Measurements from ENCODE around the gene NRXN3.

NRXN3 gene

DNA sequence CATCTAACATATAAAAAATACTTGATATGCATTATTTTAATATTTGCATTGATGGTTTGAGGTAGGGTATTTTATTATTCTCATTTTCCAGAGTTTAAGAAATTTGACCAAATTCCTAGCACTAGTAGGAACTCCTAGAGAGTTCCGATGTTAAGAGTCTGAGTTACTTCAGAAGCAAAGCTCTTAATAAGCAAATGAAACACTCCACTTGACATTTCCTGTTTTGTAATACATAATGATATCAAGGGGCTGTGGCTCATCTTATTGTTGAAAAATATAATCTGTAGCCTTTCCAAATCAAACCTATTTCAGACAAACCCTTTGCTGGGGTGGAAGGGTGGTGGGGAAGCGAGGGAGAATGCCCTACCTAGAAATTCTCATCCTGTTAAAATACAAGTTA is 1685.6 kb downstream of the NRXN3 start:
- peaks cover 12% of the 10 kb centered on the region for H3K4me1 ChIP-seq (ENCODE audit: control insufficient read depth, insufficient read depth, low read length)
- H3K9ac ChIP-seq (ENCODE audit: low read depth, low read length) = no peak overlapping the region
- no peak overlapping the region for H3K4me3 ChIP-seq (ENCODE audit: low read depth, low read length)
- no peaks in the 10 kb centered on the region for H3K9me3 ChIP-seq (ENCODE audit: control insufficient read depth, insufficient read depth, low read length)
- H3K27me3 ChIP-seq (ENCODE audit: control insufficient read depth, insufficient read depth, low read length) = no peaks in the 10 kb centered on the region
- no peak overlapping the region for H3K27ac ChIP-seq (ENCODE audit: low read depth, low read length)
- H3K36me3 ChIP-seq (ENCODE audit: control insufficient read depth, insufficient read depth, low read length) = no peaks in the 10 kb centered on the region

GRCh38 chr14:79856381-79856780 is 1686.2 kb downstream of the NRXN3 start:
- peaks cover 12% of the 10 kb centered on the region for H3K4me1 ChIP-seq (ENCODE audit: control insufficient read depth, insufficient read depth, low read length)
- no peak overlapping the region for H3K4me3 ChIP-seq (ENCODE audit: low read depth, low read length)
- H3K36me3 ChIP-seq (ENCODE audit: control insufficient read depth, insufficient read depth, low read length) = no peaks in the 10 kb centered on the region
- no peaks in the 10 kb centered on the region for H3K27me3 ChIP-seq (ENCODE audit: control insufficient read depth, insufficient read depth, low read length)
- no peak overlapping the region for H3K9ac ChIP-seq (ENCODE audit: low read depth, low read length)
- H3K9me3 ChIP-seq (ENCODE audit: control insufficient read depth, insufficient read depth, low read length) = no peaks in the 10 kb centered on the region
- H3K27ac ChIP-seq (ENCODE audit: low read depth, low read length) = no peak overlapping the region

- Histone ChIP-seq H3K9me3 (ENCODE audit: control insufficient read depth, insufficient read depth, low read length) (no peaks in the 10 kb centered on the region), H3K27ac (ENCODE audit: low read depth, low read length) (no peak overlapping the region)
Measured at GRCh38 chr14:79861111-79861510, 1690.9 kb downstream of the NRXN3 start.

GRCh38 chr14:79862045-79862444 is 1691.9 kb downstream of the NRXN3 start:
- H3K27ac ChIP-seq (ENCODE audit: low read depth, low read length) = no peak overlapping the region
- H3K36me3 ChIP-seq (ENCODE audit: control insufficient read depth, insufficient read depth, low read length) = no peaks in the 10 kb centered on the region
- H3K9me3 ChIP-seq (ENCODE audit: control insufficient read depth, insufficient read depth, low read length) = no peaks in the 10 kb centered on the region
- no peak overlapping the region for H3K9ac ChIP-seq (ENCODE audit: low read depth, low read length)
- H3K4me3 ChIP-seq (ENCODE audit: low read depth, low read length) = no peak overlapping the region
- no peaks in the 10 kb centered on the region for H3K4me1 ChIP-seq (ENCODE audit: control insufficient read depth, insufficient read depth, low read length)
- H3K27me3 ChIP-seq (ENCODE audit: control insufficient read depth, insufficient read depth, low read length) = no peaks in the 10 kb centered on the region

More at GRCh38 chr14:79861111-79861510, 1690.9 kb downstream of the NRXN3 start:
- no peak overlapping the region for H3K9ac ChIP-seq (ENCODE audit: low read depth, low read length)
- no peaks in the 10 kb centered on the region for H3K27me3 ChIP-seq (ENCODE audit: control insufficient read depth, insufficient read depth, low read length)
- no peaks in the 10 kb centered on the region for H3K36me3 ChIP-seq (ENCODE audit: control insufficient read depth, insufficient read depth, low read length)
- H3K4me3 ChIP-seq (ENCODE audit: low read depth, low read length) = no peak overlapping the region
- H3K4me1 ChIP-seq (ENCODE audit: control insufficient read depth, insufficient read depth, low read length) = no peaks in the 10 kb centered on the region

DNA sequence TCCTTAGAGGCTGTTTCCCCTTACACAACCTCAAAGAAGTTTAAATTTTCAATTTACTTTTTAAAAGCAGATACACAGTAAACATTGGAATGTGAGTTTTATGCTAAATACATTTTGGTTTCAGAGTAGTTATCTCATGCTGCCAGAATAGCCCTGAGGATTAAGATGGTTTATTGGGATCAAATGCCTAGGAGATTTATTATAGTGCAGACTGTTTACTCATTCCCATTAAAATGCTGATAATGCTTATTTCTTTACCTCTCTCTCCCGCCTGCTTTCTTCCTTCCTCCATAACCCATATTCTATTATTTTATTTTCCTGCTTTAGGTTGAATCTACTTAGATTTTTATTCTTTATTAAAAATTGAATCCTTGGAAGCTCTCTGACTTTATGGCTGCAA is 1701.0 kb downstream of the NRXN3 start:
- Histone ChIP-seq H3K27me3 (ENCODE audit: control insufficient read depth, insufficient read depth, low read length) (no peaks in the 10 kb centered on the region), H3K36me3 (ENCODE audit: control insufficient read depth, insufficient read depth, low read length) (no peaks in the 10 kb centered on the region), H3K4me1 (ENCODE audit: control insufficient read depth, insufficient read depth, low read length) (no peaks in the 10 kb centered on the region), H3K27ac (ENCODE audit: low read depth, low read length) (no peak overlapping the region), H3K9ac (ENCODE audit: low read depth, low read length) (no peak overlapping the region), H3K4me3 (ENCODE audit: low read depth, low read length) (no peak overlapping the region), H3K9me3 (ENCODE audit: control insufficient read depth, insufficient read depth, low read length) (no peaks in the 10 kb centered on the region)

DNA sequence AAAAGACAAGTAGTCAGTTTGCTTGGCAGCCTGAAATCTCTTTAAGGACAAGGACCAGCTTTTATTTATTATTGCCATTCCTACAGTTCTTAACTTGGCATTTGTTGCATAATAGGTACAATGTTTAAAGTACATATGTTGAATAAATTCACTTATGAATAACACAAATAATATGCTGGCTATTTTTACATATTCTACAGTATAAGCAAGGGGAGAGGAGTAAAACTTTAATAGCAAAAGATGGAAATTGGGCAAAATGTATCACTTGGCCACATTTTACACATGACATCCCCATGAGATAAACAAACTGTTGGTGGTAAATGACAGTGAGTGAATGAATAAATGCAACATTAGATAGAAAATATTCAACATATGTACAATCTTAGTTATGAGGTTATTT is 1708.1 kb downstream of the NRXN3 start:
- Histone ChIP-seq H3K4me1 (ENCODE audit: control insufficient read depth, insufficient read depth, low read length) (no peaks in the 10 kb centered on the region), H3K27ac (ENCODE audit: low read depth, low read length) (no peak overlapping the region), H3K27me3 (ENCODE audit: control insufficient read depth, insufficient read depth, low read length) (no peaks in the 10 kb centered on the region), H3K9me3 (ENCODE audit: control insufficient read depth, insufficient read depth, low read length) (no peaks in the 10 kb centered on the region), H3K36me3 (ENCODE audit: control insufficient read depth, insufficient read depth, low read length) (no peaks in the 10 kb centered on the region), H3K9ac (ENCODE audit: low read depth, low read length) (no peak overlapping the region), H3K4me3 (ENCODE audit: low read depth, low read length) (no peak overlapping the region)

DNA sequence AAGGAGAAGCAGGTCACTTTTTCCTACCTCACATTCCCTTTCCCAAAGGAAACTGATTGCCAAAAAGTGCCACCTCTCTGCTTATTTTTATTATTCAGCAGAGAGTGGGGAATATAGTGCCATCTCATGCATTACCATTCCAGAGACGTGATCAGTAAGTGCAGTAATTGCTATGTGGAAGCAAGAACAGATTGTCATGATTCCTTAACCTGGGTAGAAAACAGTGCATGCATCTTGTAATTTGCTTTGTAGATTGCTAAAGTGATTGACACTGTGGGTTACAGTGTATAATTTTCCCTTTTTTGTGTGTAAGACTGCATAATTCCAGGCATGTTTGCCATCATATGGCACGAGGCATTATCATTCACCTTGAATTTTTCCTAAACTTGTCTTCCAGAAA is 1708.6 kb downstream of the NRXN3 start:
- H3K27ac ChIP-seq (ENCODE audit: low read depth, low read length) = no peak overlapping the region
- H3K9ac ChIP-seq (ENCODE audit: low read depth, low read length) = no peak overlapping the region
- no peaks in the 10 kb centered on the region for H3K9me3 ChIP-seq (ENCODE audit: control insufficient read depth, insufficient read depth, low read length)
- H3K4me1 ChIP-seq (ENCODE audit: control insufficient read depth, insufficient read depth, low read length) = no peaks in the 10 kb centered on the region
- H3K4me3 ChIP-seq (ENCODE audit: low read depth, low read length) = no peak overlapping the region
- no peaks in the 10 kb centered on the region for H3K36me3 ChIP-seq (ENCODE audit: control insufficient read depth, insufficient read depth, low read length)
- no peaks in the 10 kb centered on the region for H3K27me3 ChIP-seq (ENCODE audit: control insufficient read depth, insufficient read depth, low read length)

DNA sequence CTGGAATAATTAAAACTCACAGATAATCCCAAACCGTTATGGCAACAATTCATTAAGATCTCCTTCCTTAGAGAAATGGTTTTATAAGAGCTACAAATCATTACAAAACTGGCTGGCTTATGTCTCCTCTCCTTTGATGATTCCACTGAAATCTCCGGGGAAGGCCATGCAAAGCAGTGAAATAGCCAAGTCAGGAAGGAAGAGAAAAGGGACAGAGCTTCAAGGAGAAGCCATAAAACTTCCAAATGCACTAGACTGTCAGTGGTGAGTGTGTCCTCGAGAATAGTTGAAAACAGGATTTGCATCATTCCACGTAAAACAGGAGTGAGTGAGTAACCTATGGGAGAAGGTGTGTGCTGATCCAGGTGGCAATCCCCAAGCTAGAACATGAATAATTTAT is 1711.1 kb downstream of the NRXN3 start:
- Histone ChIP-seq H3K27ac (ENCODE audit: low read depth, low read length) (no peak overlapping the region), H3K4me3 (ENCODE audit: low read depth, low read length) (no peak overlapping the region), H3K9ac (ENCODE audit: low read depth, low read length) (no peak overlapping the region)

GRCh38 chr14:79890527-79890926 is 1720.4 kb downstream of the NRXN3 start:
- Histone ChIP-seq H3K27me3 (ENCODE audit: control insufficient read depth, insufficient read depth, low read length) (no peaks in the 10 kb centered on the region), H3K4me3 (ENCODE audit: low read depth, low read length) (no peak overlapping the region), H3K9me3 (ENCODE audit: control insufficient read depth, insufficient read depth, low read length) (no peaks in the 10 kb centered on the region), H3K4me1 (ENCODE audit: control insufficient read depth, insufficient read depth, low read length) (no peaks in the 10 kb centered on the region), H3K27ac (ENCODE audit: low read depth, low read length) (no peak overlapping the region), H3K36me3 (ENCODE audit: control insufficient read depth, insufficient read depth, low read length) (no peaks in the 10 kb centered on the region), H3K9ac (ENCODE audit: low read depth, low read length) (no peak overlapping the region)

More for the DNA sequence above, 1711.1 kb downstream of the NRXN3 start:
- Histone ChIP-seq H3K4me1 (ENCODE audit: control insufficient read depth, insufficient read depth, low read length) (no peaks in the 10 kb centered on the region), H3K36me3 (ENCODE audit: control insufficient read depth, insufficient read depth, low read length) (no peaks in the 10 kb centered on the region), H3K9me3 (ENCODE audit: control insufficient read depth, insufficient read depth, low read length) (no peaks in the 10 kb centered on the region), H3K27me3 (ENCODE audit: control insufficient read depth, insufficient read depth, low read length) (no peaks in the 10 kb centered on the region)

DNA sequence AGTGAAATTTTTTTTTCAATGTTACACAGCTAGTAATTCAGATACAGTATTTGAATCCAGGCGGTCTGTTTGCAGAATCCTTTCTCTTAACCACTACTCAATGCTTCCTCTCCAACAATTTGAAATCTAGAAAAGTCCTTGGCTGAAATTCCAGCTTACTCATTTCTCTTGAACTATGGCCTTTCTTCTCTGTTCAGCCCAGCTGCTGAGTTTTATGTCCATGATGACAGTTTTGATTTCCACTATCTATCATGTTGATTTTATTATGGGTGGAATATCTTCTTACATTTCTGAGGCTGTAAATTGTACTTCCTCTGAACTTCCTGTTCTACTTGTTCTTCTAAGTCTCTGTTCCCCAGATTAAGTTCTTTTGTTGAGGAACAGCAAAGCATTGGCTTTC is 1725.8 kb downstream of the NRXN3 start:
- H3K36me3 ChIP-seq (ENCODE audit: control insufficient read depth, insufficient read depth, low read length) = no peaks in the 10 kb centered on the region
- no peaks in the 10 kb centered on the region for H3K4me1 ChIP-seq (ENCODE audit: control insufficient read depth, insufficient read depth, low read length)
- no peaks in the 10 kb centered on the region for H3K9me3 ChIP-seq (ENCODE audit: control insufficient read depth, insufficient read depth, low read length)

GRCh38 chr14:79899610-79900009 is 1729.4 kb downstream of the NRXN3 start:
- Histone ChIP-seq H3K36me3 (ENCODE audit: control insufficient read depth, insufficient read depth, low read length) (no peaks in the 10 kb centered on the region), H3K27ac (ENCODE audit: low read depth, low read length) (no peak overlapping the region), H3K27me3 (ENCODE audit: control insufficient read depth, insufficient read depth, low read length) (no peaks in the 10 kb centered on the region), H3K4me3 (ENCODE audit: low read depth, low read length) (no peak overlapping the region), H3K9me3 (ENCODE audit: control insufficient read depth, insufficient read depth, low read length) (no peaks in the 10 kb centered on the region), H3K4me1 (ENCODE audit: control insufficient read depth, insufficient read depth, low read length) (no peaks in the 10 kb centered on the region), H3K9ac (ENCODE audit: low read depth, low read length) (no peak overlapping the region)

More for the DNA sequence above, 1725.8 kb downstream of the NRXN3 start:
- H3K27me3 ChIP-seq (ENCODE audit: control insufficient read depth, insufficient read depth, low read length) = no peaks in the 10 kb centered on the region
- H3K4me3 ChIP-seq (ENCODE audit: low read depth, low read length) = no peak overlapping the region
- no peak overlapping the region for H3K27ac ChIP-seq (ENCODE audit: low read depth, low read length)
- no peak overlapping the region for H3K9ac ChIP-seq (ENCODE audit: low read depth, low read length)

GRCh38 chr14:79904497-79904896 is 1734.3 kb downstream of the NRXN3 start:
- no peaks in the 10 kb centered on the region for H3K27me3 ChIP-seq (ENCODE audit: control insufficient read depth, insufficient read depth, low read length)
- no peak overlapping the region for H3K4me3 ChIP-seq (ENCODE audit: low read depth, low read length)
- peaks cover 2% of the 10 kb centered on the region; the same call in 1 of the 2 replicates for H3K4me1 ChIP-seq (ENCODE audit: control insufficient read depth, insufficient read depth, low read length)
- no peaks in the 10 kb centered on the region for H3K9me3 ChIP-seq (ENCODE audit: control insufficient read depth, insufficient read depth, low read length)
- H3K9ac ChIP-seq (ENCODE audit: low read depth, low read length) = no peak overlapping the region
- H3K27ac ChIP-seq (ENCODE audit: low read depth, low read length) = no peak overlapping the region
- no peaks in the 10 kb centered on the region for H3K36me3 ChIP-seq (ENCODE audit: control insufficient read depth, insufficient read depth, low read length)

Data from HUES48 (cell line).